ENCODE data around the gene FGD4.
"Not testable (repeated sequence)": the region's sequence is repeated elsewhere in the genome, so short reads cannot be mapped to it uniquely, and the experiment has no call there.

The FGD4 gene

DNA sequence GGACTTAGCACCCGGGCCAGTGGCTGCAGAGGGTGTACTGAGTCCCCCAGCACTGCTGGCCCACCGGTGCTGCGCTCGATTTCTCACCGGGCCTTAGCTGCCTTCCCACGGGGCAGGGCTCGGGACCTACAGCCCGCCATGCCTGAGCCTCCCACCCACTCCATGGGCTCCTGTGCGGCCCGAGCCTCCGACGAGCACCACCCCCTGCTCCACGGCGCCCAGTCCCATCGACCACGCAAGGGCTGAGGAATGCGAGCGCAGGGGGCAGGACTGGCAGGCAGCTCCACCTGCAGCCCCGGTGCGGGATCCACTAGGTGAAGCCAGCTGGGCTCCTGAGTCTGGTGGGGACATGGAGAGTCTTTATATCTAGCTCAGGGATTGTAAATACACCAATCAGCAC lies 126.4 kb downstream of the FGD4 start:
- not testable (repeated sequence) for DNase-seq (ENCODE audit: low spot score)

DNA sequence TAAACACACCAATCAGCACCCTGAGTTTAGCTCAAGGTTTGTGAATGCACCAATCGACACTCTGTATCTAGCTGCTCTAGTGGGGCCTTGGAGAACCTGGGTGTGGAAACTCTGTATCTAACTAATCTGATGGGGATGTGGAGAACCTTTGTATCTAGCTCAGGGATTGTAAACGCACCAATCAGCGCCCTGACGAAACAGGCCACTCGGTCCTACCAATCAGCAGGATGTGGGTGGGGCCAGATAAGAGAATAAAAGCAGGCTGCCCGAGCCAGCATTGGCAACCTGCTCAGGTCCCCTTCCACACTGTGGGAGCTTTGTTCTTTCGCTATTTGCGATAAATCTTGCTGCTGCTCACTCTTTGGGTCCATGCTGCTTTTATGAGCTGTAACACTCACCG lies 127.0 kb downstream of the FGD4 start:
- DNase-seq (ENCODE audit: low spot score) = not testable (repeated sequence)

DNA sequence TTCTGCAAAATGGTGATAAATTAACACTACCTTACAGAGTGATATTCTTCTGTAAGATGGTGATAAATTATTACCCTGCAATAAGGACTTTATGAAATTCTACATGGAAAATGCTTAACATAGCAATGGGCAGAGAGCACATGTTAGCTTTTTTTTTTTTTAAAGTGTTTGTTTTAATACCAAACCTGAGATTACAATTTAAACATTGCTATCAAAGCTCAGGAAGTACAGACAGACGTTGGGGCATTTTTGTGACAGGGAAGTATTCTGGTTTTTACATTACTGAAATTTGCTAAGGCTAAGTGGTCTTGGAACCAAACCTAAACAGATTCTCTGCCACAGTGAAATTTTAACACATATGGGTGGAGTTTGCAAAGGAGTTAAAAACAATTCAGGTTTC lies 133.1 kb downstream of the FGD4 start:
- no peak for DNase-seq (ENCODE audit: low spot score)

DNA sequence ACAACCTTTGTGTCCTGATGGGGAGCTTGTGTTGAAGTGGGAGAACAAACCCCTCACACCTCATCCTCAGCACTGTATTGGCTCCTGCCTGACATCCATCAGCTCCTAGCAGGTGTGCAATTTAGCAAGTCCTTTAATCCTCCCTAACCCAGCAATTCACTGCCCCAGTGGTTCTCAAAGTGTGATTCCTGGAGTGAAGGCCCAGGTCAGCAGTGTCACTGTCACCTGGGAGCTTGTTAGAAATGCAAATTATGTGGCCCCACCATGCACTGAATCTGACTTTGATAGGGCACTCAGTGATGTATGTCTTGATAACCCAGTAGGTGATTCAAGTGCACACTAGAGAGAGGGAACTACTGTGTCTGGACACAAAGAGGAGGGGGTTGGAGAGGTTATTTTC lies 133.6 kb downstream of the FGD4 start:
- DNase-seq (ENCODE audit: low spot score) = no peak

DNA sequence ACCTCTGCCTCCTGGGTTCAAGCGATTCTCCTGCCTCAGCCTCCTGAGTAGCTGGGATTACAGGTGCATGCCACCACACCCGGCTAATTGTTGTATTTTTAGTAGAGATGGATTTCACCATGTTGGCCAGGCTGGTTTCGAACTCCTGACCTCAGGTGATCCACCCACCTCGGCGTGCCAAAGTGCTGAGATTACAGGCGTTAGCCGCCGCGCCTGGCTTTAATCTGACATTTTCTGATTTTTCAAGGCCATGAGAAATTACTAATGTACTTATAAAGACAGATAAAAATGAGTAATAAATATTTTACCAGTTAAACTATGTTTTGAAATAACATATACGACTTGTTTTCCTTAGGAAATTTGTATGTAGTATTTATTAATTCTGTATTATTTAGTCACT lies 134.1 kb downstream of the FGD4 start:
- DNase-seq (ENCODE audit: low spot score) = not testable (repeated sequence)

DNA sequence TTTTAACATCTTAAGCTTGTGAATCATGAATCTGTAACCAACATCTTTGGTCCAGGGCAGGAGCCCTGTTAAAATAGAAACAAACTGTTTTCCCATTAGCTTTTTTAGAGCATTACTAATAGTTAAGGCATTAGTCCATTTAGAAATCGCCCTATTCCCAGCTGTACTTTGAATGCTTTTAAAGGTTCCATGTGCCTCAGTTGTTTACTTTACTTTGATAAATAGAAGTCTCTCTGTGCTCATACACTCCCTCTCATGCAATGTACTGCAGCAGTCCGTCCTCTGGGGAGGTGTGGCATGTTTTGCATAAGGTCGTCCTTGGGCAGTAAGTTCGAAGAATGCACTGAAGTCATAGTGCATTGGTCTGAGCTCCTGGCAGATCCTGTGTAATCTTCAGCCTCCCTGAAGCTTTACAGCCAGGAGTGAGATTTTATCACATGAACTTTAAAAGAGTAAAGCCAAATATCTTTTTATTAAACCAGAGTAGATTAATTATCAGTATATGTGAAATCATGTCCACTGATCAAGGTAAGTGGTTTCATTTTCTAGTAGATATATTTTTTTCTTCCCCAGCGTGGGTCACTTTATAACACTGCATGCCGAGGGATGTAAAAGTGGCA lies 134.7 kb downstream of the FGD4 start:
- no peak for DNase-seq (ENCODE audit: low spot score)

DNA sequence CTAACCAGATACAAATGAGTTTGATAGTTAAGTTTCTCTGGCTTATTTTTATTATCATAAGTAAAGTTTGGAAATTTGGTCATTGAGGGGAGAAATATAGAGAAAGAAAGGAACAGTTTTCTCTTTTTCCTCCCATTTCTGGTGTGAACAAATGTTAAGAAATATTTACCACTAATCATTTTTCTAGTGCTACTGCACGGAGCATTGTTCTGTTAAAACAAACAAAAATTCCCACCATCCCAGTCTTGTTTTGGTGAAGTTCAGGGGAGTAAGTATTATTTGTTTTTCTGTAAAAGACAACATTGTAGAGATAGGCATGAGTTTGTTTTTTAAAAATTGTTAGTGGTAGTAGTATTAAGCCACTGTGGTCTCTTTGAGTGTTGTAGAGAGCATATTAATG lies 135.3 kb downstream of the FGD4 start:
- no peak for DNase-seq (ENCODE audit: low spot score)

DNA sequence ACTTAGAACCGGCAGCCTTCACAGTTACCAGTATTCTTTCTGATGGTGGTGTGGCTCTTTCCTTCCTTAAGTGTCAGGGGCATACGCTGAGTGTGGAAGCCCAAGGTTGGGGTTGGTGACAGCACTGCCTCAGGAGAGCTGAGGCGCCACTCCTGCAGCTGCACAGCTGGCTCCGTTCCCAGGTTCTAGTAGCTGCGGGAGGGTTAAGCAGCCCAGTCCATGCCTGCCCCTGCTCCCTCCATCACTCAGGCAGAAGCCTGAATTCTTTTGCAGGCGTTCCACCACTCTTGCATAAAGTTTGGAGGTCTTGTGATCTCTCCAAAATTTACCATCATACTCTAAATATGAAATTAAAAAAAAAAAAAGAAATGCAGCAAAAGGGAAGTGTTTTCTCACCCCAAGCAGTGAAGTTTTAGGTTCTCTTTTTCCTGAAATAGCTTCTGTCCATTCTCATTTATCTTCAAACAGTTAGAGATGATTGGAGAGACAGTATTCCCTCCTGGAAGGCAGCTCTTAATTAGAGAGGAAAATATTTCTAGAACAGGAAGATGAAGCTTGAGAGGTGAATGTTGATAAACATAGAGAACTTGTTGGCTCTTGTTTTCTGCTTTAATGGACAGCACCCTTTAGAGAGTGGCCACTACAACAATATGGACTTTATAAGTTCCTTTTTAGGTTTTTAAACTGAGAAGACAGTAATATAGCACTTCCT lies 136.1 kb downstream of the FGD4 start:
- no peak for DNase-seq (ENCODE audit: low spot score)

DNA sequence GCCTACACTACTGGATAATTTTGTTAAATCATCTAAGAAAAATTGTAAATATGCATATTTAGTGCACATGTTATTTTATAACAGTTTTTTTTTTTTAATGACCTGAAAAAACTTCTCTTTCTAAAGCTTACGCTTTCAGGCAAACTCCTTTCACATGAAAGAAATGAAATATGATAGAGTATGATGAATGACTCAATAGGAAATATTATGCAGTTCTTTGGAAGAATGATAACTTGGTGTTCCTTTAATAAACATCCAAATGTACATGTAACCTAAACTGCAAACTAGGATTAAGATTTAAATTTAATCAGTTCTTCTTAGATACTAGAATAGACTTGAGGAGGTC lies 136.6 kb downstream of the FGD4 start:
- DNase-seq (ENCODE audit: low spot score) = no peak

DNA sequence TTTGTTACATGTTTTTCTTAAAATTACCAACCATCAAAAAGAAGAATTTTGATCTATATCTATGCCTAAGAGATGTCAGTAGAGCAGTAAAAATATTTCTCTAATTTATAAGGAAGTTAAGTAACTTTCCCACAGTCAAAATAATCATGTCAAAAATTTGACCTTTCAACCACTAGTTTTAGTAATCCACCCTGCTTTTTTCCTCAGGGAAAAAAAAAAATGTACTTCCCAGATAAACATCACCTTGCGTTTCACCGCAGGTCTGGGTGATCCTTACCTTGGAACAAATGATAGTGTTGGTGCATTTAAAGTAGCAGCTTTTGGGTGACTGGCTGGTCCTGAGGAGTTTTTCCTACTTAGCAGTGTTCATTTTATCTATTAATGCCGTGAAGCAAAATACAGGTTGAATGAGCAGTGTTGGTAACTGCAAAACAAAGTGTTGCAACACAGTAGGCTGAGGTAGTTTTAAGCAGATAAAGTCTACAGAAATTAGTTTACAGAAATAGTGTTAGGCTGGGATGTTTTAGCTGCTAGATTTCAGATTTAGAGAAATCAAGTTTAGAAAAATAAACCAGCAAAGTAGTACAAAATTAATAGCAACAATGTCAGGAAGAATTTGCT lies 142.5 kb downstream of the FGD4 start:
- DNase-seq (ENCODE audit: low spot score) = no peak

DNA sequence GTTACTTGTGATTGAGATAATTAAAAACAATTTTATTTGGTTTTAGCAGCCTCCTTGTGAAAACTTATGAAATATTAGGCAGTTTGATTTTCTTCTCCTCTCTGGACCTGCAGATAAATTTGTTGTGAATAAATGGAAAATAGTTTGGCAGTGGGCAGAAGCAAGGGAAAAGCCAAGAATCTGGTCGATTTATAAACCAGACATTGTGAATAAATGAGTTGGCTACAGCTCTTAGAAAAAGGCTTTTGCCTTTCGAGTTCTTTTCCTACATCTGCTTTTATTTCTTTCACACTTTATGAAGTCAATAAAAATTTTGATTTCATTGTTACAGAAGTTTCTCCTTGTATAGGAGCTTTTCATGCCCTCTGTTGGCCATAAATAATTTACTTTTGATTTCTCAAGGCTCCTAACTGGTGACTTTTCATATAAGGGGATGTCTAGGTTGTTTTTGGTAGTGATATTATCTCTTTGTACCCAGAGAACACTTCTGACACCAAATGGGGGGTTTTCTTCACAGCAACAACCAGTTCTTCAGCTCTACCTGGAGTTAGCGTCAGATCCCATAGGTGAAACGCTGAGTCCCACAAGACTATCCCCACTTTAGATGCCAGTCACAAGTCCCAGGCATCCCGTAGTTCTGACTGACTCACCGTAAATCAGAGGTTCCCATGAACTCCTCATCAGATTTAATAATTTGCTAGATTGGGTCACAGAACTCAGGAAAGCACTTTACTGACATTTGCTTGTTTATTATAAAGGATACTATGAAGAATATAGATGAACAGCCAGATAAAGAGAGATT lies 143.3 kb downstream of the FGD4 start:
- DNase-seq (ENCODE audit: low spot score) = no peak

DNA sequence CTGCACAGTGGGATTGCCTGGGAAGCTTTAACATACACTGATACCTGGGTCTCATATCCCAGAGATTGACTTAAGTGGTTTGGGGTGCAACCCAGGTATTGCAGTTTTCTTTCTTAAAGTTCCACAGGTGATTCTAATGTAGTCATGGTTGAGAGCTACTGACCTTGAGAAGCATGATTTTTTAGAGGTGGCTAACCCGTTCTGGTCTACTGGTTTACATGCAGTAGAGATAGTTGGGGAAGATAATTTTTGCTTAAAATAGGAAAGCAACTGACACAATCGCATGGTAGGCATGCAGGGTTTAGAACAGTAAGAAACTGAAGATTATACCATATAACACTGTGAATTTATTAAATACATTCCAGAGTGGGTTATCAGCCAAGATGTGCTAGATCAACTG lies 145.5 kb downstream of the FGD4 start:
- DNase-seq (ENCODE audit: low spot score) = no peak

DNA sequence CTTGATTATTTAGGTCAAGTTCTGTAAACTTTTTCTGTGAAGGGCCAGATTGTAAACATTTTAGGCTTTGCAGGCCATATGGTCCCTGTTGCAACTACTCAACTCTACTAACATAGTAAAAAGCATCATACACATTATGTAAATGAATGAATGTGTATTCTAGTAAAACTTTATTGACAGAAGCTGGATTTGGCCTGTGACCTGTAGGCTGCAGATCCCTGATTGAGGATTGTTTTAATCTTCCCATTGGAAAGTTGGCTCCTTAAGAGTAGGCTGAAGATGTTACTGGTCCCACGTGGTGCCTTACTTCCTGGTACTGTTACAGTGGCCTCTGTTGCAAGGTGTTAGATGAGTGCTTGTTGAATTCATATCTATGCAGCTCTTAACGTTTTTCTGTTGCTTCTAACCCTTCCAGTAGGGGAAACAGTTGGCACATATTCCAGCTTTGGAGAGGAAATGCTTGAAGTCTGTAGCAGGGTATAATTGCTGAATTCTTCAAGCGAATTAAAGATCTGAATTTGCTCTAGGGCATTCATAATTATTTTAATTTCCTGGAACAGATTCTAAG lies 146.1 kb downstream of the FGD4 start:
- DNase-seq (ENCODE audit: low spot score) = no peak

DNA sequence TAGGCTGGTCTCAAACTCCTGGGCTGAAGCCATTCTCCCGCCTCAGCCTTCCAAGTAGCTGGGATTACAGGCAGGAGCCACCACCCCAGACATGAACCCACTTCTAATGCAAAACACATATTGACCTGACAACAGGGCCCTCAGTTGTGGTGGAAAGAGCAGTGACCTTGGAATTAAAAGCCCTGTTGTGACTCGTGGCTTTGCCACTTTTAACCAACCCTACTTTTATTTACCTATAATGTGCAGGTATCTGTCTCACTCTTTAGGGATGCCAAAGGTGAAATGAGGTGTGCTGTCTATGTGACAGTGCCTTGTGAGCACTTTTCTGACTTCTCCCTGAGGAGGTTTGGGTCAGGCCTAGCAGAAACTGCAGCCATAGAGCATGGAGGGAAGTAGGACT lies 146.9 kb downstream of the FGD4 start:
- DNase-seq (ENCODE audit: low spot score) = no peak

DNA sequence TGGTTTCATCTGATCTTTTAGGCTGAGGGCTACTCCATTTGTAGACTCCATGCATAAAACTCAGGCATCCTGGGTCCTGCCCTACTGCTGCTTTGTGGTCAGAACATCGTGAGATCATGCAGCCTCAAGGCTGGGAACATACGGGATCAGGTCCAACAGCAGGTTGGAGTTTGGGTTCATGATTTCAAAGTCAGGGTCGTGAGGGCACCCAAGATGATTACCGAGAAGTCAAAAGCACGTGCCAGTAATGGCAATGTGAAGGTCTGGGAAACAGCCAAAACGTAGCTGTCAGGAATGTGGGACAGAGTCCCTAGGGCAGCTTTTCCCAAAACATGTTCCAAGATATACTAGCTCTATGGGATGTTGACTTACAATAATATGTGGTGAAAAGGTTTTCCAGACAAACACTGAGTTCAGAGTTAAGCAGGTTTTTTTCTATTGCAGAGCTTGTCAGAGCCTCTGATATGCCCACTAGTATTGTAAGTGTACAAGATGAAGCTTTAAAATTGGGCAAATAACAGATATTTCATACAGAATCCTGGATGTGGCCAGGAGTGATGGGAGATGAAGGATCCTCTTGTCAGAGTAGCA lies 149.4 kb downstream of the FGD4 start:
- no peak for DNase-seq (ENCODE audit: low spot score)

DNA sequence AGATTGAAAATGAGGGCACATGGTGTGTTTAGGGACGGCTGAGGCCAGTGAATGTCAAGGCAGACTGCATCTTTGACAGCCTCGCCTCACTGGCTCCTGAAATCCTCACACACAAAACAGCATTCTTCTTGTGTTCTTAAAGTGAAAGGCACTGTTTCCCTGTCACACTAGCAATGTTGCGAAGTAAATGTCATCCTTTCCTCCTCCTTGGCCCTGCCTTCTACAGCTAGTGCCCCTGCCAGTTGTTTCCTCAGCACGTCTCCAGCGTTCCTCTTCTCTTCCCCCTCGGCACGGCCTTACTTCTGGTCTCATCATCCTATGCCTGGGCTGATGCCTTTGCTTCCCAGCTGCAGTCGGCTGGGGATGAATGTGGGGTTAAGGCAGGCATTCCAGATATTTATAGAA lies 150.3 kb downstream of the FGD4 start:
- DNase-seq (ENCODE audit: low spot score) = no peak

DNA sequence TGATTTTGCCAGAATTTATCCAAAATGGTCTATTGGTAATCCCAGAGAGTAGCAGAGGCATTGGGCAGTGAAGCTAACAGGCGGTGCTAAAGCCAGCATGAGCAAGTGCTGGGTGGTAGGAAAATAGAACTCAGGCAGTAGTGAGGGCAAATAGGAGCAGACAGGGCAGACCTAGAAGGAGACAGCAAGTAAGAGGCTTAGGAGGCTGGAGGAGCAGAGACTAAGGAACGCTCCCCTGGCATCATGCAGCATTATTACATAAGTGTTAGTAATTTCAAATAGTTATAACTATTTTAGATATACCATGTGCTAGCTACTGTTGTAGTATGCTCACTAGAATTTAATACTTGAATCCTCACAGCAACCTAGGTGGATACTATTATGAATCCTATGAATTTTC lies 151.7 kb downstream of the FGD4 start:
- no peak for DNase-seq (ENCODE audit: low spot score)

DNA sequence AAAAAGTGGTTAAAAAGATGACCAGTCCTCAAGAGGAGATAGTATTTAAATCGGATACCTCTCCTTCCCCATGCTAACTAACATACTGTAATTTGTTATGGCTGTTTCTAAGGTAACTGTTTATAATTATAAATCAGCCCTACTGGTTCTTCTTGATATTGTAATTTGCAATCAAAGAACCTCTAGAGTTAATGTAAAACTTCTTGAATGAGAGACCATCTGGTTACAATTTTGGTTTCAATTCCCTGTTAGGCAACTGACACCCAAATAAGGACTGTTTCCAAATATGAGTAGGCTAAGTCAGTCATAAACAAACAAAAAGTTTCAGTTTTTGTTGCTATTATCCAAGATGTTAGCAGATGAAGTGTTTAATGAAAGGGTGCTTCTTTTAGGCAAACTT lies 159.5 kb downstream of the FGD4 start:
- peak; percentile 48 for DNase-seq (ENCODE audit: low spot score)

DNA sequence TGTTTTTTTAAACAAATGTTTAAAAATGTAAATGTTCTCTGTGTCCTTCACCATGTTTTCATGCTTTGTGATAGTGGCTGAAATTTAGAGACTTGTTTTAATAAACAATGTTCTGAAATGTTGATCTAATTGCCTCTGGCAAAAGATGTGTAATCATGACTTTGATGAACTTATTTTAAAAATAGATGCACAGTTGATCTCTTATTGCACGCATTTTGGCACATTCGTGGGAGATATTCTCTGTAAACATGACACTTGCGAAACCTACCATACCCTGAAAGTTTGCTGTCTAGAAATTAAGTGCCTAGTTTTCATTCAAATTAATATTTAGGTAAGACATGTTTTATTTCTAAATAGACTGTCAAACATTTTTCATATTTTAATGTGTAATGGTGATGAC lies 160.1 kb downstream of the FGD4 start:
- no peak for DNase-seq (ENCODE audit: low spot score)

DNA sequence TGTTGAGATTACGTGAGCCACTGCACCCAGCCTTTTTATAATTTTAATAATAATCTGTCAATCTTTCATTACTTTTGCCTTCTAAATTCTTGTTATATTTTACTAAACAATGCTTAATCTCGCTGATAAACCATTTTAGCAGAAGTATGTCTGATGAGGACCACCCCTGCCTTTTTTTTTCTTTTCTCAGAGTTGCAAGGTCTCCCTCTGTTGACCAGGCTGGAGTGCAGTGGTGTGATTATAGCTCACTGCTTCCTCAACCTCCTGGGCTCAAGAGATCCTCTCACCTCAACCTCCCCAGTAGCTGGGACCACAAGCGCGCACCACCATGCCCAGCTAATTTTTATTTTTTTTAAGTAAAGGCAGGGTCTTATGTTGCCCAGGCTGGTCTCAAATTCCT lies 161.2 kb downstream of the FGD4 start:
- no peak for DNase-seq (ENCODE audit: low spot score)

DNA sequence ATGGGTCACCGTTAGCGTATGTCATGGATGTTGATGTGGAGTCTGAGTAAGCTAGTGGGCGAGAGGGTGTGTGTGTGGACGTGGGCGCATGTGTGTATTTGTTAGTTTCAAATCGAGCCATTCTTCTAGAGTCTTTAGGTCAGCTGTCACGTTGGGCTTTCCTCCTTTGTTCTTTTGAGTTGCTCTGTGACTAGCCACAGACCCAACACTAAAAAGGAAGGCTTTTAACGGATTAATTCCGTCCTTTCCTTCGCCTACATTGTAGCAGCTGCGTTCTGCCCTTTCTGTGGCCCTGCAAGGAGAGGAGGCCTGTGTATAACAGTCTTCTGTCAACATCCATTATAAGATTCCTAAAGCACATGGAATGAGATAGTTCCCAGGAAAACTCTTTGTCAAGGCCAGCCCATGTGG lies 162.6 kb downstream of the FGD4 start:
- DNase-seq (ENCODE audit: low spot score) = no peak

DNA sequence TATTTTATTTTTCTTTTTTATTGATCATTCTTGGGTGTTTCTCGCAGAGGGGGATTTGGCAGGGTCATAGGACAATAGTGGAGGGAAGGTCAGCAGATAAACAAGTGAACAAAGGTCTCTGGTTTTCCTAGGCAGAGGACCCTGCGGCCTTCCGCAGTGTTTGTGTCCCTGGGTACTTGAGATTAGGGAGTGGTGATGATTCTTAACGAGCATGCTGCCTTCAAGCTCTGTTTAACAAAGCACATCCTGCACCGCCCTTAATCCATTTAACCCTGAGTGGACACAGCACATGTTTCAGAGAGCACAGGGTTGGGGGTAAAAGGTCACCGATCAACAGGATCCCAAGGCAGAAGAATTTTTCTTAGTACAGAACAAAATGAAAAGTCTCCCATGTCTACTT lies 163.1 kb downstream of the FGD4 start:
- DNase-seq (ENCODE audit: low spot score) = not testable (repeated sequence)

All from activated CD4-positive, alpha-beta T cell treated with anti-CD3 and anti-CD28 coated beads, Interleukin-2, Interleukin-4, amounts not matched to agents 100 ng/mL and 50 ng/mL, durations not matched to agents 16 hours and 8 hours (primary cell).